HCT116 (cell line): ENCODE data around the gene CD300C. TPM values are rescaled to one million over a fixed set of nuclear protein-coding genes. Genes with fewer than 3 reads are reported as not detected.

ENCODE experiments used
- ATAC-seq: fragments of 200-7000 bp; cut with Tn5 transposase; 2 replicates; pipeline ENCODE4 v1.9.1; 2020; ENCODE audit warnings: mild to moderate bottlenecking, moderate library complexity
- BruUV-seq: library from RNA; stranded (reverse); fragments of 400-500 nt; replicated peaks from 2 replicates; lab custom pipeline; 2021; lab: Mats Ljungman, UMichigan
- CTCF ChIA-PET: fragments of 300-600 bp; sonication (Branson Sonifier 250); formaldehyde crosslinking; loops from one replicate; lab custom pipeline; 2021; ENCODE audit warnings: antibody characterized with exemption; lab: Charles Lee
- POLR2A ChIA-PET: fragments of 300-600, 350-600 bp; sonication (Branson Sonifier 250); formaldehyde crosslinking; loops from one replicate; lab custom pipeline; 2021; ENCODE audit warnings: antibody characterized with exemption; lab: Charles Lee
- RAD21 ChIA-PET, 2 experiments: fragments of 300-600 bp; sonication (Branson Sonifier 250); formaldehyde crosslinking; loops; one replicate each; lab custom pipeline; 2023; ENCODE audit warnings: low total read pairs in 2 of 2; ENCODE audit not compliant: uncharacterized antibody in 2 of 2, unreplicated experiment in 2 of 2, low non-redundant PET in 1 of 2; lab: Charles Lee
- DNase-seq: peaks from one replicate; pipeline ENCODE4 v3.0.0-alpha.2; 2010; ENCODE audit warnings: low read depth, low spot score
- H2AFZ ChIP-seq: fragments of 200-600 bp; shearing (Covaris generic), sonication (generic); 2 replicates; pipeline ENCODE4 v1.6.1; 2017; ENCODE audit warnings: low read depth, mixed run types, mixed read lengths, antibody characterized with exemption, low read length; ENCODE audit not compliant: poor library complexity, severe bottlenecking
- H3K27ac ChIP-seq: 2 replicates; pipeline ENCODE4 v1.5.1; 2012; ENCODE audit warnings: low read depth, low read length
- H3K27me3 ChIP-seq: fragments of 200-600 bp; sonication (generic); 2 replicates; pipeline ENCODE4 v1.6.1; 2016; ENCODE audit warnings: mixed run types, low read length, mixed read lengths; ENCODE audit not compliant: insufficient read depth
- H3K36me3 ChIP-seq, 2 experiments: fragments of 200-500 bp in 1 of 2; fragments of 200-600 bp in 1 of 2; sonication (Bioruptor generic) in 1 of 2; sonication (generic) in 1 of 2; 2 replicates each; pipeline versions ENCODE4 v1.5.1 to v1.6.1; 2014 to 2016; ENCODE audit warnings: low read length in 2 of 2, inconsistent platforms in 1 of 2, mixed read lengths in 1 of 2, mixed run types in 1 of 2; ENCODE audit not compliant: insufficient read depth in 2 of 2, control insufficient read depth in 1 of 2
- H3K4me1 ChIP-seq, 2 experiments: fragments of 200-600 bp in 1 of 2; sonication (generic) in 1 of 2; 2 replicates each; pipeline versions ENCODE4 v1.5.1 to v1.6.1; 2012 to 2017; ENCODE audit warnings: low read length in 2 of 2, inconsistent platforms in 1 of 2, mild to moderate bottlenecking in 1 of 2, mixed read lengths in 1 of 2, mixed run types in 1 of 2, moderate library complexity in 1 of 2; ENCODE audit not compliant: insufficient read depth in 2 of 2, control insufficient read depth in 1 of 2
- H3K4me2 ChIP-seq: fragments of 200-600 bp; sonication (generic); 2 replicates; pipeline ENCODE4 v1.6.1; 2017; ENCODE audit warnings: mixed run types, low read length, mixed read lengths
- H3K4me3 ChIP-seq, 2 experiments: fragments of 200-600 bp in 1 of 2; sonication (generic) in 1 of 2; replicated peaks in 1 of 2; 2 replicates each; pipeline ENCODE4 v1.5.1; 2011 to 2016; ENCODE audit warnings: low read length in 2 of 2, control low read depth in 1 of 2, low read depth in 1 of 2, mild to moderate bottlenecking in 1 of 2, mixed read lengths in 1 of 2, mixed run types in 1 of 2
- H3K79me2 ChIP-seq: fragments of 200-600 bp; sonication (generic); 2 replicates; pipeline ENCODE4 v1.6.1; 2017; ENCODE audit warnings: mild to moderate bottlenecking, mixed run types, low read length, moderate library complexity, mixed read lengths; ENCODE audit not compliant: insufficient read depth
- H3K9ac ChIP-seq: fragments of 200-600 bp; sonication (generic); 2 replicates; pipeline ENCODE4 v1.6.1; 2016; ENCODE audit warnings: low read length, mixed read lengths
- H3K9me2 ChIP-seq: fragments of 200-600 bp; sonication (generic), shearing (Covaris generic); 2 replicates; pipeline ENCODE4 v1.6.1; 2017; ENCODE audit warnings: mixed run types, mild to moderate bottlenecking, moderate library complexity; ENCODE audit not compliant: insufficient read depth
- H3K9me3 ChIP-seq, 2 experiments: fragments of 200-500 bp in 1 of 2; fragments of 200-600 bp in 1 of 2; sonication (Bioruptor generic) in 1 of 2; sonication (generic) in 1 of 2; 2 replicates each; pipeline ENCODE4 v1.6.1; 2014 to 2017; ENCODE audit warnings: low read length in 2 of 2, mixed read lengths in 2 of 2, inconsistent platforms in 1 of 2, low read depth in 1 of 2, mild to moderate bottlenecking in 1 of 2, mixed run types in 1 of 2, moderate library complexity in 1 of 2; ENCODE audit not compliant: control insufficient read depth in 1 of 2, insufficient read depth in 1 of 2
- H4K20me1 ChIP-seq: fragments of 200-600 bp; sonication (generic), shearing (Covaris generic); 2 replicates; pipeline ENCODE4 v1.6.1; 2017; ENCODE audit warnings: mixed run types, mild to moderate bottlenecking, moderate library complexity; ENCODE audit not compliant: insufficient read depth
- CTCF ChIP-seq, 3 experiments: fragments of 200-600 bp in 1 of 3; sonication (generic) in 1 of 3; IDR thresholded peaks in 2 of 3; conservative IDR thresholded peaks in 1 of 3; 2 replicates each; pipeline ENCODE4 v1.5.1; 2012 to 2017; ENCODE audit warnings: low read depth in 2 of 3, low read length in 2 of 3, antibody characterized with exemption in 1 of 3, borderline replicate concordance in 1 of 3, control low read depth in 1 of 3, mild to moderate bottlenecking in 1 of 3, mixed read lengths in 1 of 3, mixed run types in 1 of 3, moderate library complexity in 1 of 3; ENCODE audit not compliant: insufficient read depth in 1 of 3
- POLR2A ChIP-seq: IDR thresholded peaks from 2 replicates; pipeline ENCODE4 v1.7.0; 2011; ENCODE audit warnings: borderline replicate concordance; ENCODE audit not compliant: insufficient read depth, insufficient read length; ENCODE audit errors: extremely low read depth
- REST ChIP-seq: IDR thresholded peaks from 2 replicates; pipeline ENCODE4 v1.6.1; 2012; ENCODE audit warnings: low read depth
- SIN3A ChIP-seq: IDR thresholded peaks from 2 replicates; pipeline ENCODE4 v1.6.1; 2012; ENCODE audit warnings: low read depth
- SRF ChIP-seq: IDR thresholded peaks from 2 replicates; pipeline ENCODE4 v1.6.1; 2012; ENCODE audit warnings: low read depth
- TCF7L2 ChIP-seq: IDR thresholded peaks from 2 replicates; pipeline ENCODE4 v1.7.0; 2011; ENCODE audit warnings: borderline replicate concordance, inconsistent platforms; ENCODE audit not compliant: insufficient read depth, insufficient read length; ENCODE audit errors: extremely low read depth
- ZFX ChIP-seq: fragments of 450-650 bp; IDR thresholded peaks from 2 replicates; pipeline ENCODE4 v1.6.1; 2017
- intact Hi-C: fragments of 100-400 bp; cut with micrococcal nuclease; formaldehyde crosslinking; loops from 2 replicates; pipeline ENCODE4 v1.10.0; 2022
- total RNA-seq: library from RNA; stranded (reverse); gene quantifications from one replicate; pipeline ENCODE4 v1.2.1, GENCODE V29; 2021; ENCODE audit not compliant: unreplicated experiment

CD300C gene
- total RNA-seq, 1 experiment from 2014 or later, result 0.15 TPM

DNA sequence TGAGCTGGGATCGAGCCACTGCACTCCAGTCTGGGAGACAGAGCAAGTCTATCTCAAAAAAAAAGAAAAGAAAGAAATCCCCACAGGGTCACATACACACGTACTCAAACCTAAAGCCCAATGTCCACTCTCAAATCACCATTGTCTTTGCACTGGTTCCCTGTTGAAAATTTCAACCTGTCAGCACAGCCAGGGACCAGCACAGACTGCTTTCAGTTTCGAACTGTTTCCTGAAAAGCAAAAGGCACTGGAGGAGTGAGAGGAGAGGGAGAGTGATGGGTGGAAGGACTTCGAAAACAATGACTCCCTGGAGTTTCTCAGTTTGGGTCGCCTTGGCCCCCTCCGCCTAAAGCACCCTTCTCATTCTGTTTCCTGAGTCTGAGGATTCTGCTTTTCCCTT lies 9.0 kb upstream of the CD300C start:
- DNase-seq (no peak), ATAC-seq (no peak)
- Histone ChIP-seq H3K36me3 (no peaks in the 10 kb centered on the region), H3K27me3 (peaks cover 40% of the 10 kb centered on the region), H3K4me1 (no peaks in the 10 kb centered on the region), H3K79me2 (no peaks in the 10 kb centered on the region), H4K20me1 (no peaks in the 10 kb centered on the region), H3K4me3 (no peak overlapping the region), H3K9ac (no peak overlapping the region), H2AFZ (no peak overlapping the region), H3K4me2 (no peak overlapping the region), H3K9me2 (no peaks in the 10 kb centered on the region), H3K9me3 (no peaks in the 10 kb centered on the region), H3K27ac (no peak overlapping the region)
- ChIA-PET RAD21 (no interaction called here), CTCF (interaction anchor here (2.6 to 3.7 kb wide), 2 partner anchors 11 to 12 kb away, joined by 11 to 19 read pairs; partner anchors contain the start of gene CD300H), POLR2A (no interaction called here)
- intact Hi-C loops, result no loop called here
- no TSS peak for BruUV-seq
- TF ChIP-seq CTCF (IDR thresholded peaks at IDR 0.05 in 2 of 3, conservative IDR thresholded peaks at IDR 0.05 in 1 of 3; ENCODE audit: borderline replicate concordance in 1 of 3, insufficient read depth in 1 of 3, low read depth in 2 of 3, low read length in 2 of 3) (no peak), SIN3A (no peak), ZFX (no peak), REST (no peak), SRF (no peak), POLR2A (no peak), TCF7L2 (no peak)
